ENCODE data around the gene KCNQ1. TPM values are rescaled to one million over a fixed set of nuclear protein-coding genes. Genes with fewer than 3 reads are reported as not detected.

KCNQ1 gene
- total and polyA plus RNA-seq, 2 of the 13 experiments (the other 11 are each of a cell fraction or from before 2014, with no cell fraction given) = 0.02 to 0.08 TPM

- TF ChIP-seq CTCF (CRISPR knock-in tag; IDR thresholded peaks at IDR 0.05) = peak; percentile 97
- TF ChIP-seq ZNF546 (CRISPR knock-in tag; conservative IDR thresholded peaks at IDR 0.05) = 0 out of 2 replicates have a peak, but pooled peaks have one; percentile 32
- no peak for TF ChIP-seq ZNF335 (CRISPR knock-in tag; IDR thresholded peaks at IDR 0.05)
- TF ChIP-seq TBL1XR1 (IDR thresholded peaks at IDR 0.05; ENCODE audit: borderline replicate concordance, low read length, partially characterized antibody) = no peak
- peak; percentile 33; the same call in 1 of the 2 replicates for TF ChIP-seq SMAD3 (CRISPR knock-in tag; IDR thresholded peaks at IDR 0.05)
- TF ChIP-seq RERE (CRISPR knock-in tag; IDR thresholded peaks at IDR 0.05; ENCODE audit: low read depth) = no peak
- 0 out of 2 replicates have a peak, but pooled peaks have one; percentile 41 for TF ChIP-seq CAMTA2 (CRISPR knock-in tag; IDR thresholded peaks at IDR 0.05; ENCODE audit: borderline replicate concordance)
- TF ChIP-seq ZNF609 (CRISPR knock-in tag; IDR thresholded peaks at IDR 0.05; ENCODE audit: borderline replicate concordance) = no peak; the same call in 1 of the 2 replicates
- TF ChIP-seq PHF8 (CRISPR knock-in tag; IDR thresholded peaks at IDR 0.05) = peak; percentile 29; the same call in 1 of the 2 replicates
- TF ChIP-seq RAD21 (CRISPR knock-in tag; IDR thresholded peaks at IDR 0.05) = peak; percentile 99
- no peak for TF ChIP-seq DBP (CRISPR knock-in tag; IDR thresholded peaks at IDR 0.05; ENCODE audit: not compliant biosample characterization)
- TF ChIP-seq ZBTB26 (CRISPR knock-in tag; IDR thresholded peaks at IDR 0.05; ENCODE audit: borderline replicate concordance) = 0 out of 2 replicates have a peak, but pooled peaks have one; percentile 25
- 0 out of 2 replicates have a peak, but pooled peaks have one; percentile 45 for TF ChIP-seq ZNF605 (CRISPR knock-in tag; IDR thresholded peaks at IDR 0.05)
Observed at GRCh38 chr11:2532704-2533586, 88.1 kb downstream of the KCNQ1 start (continued).

Measured in HepG2 (cell line).